B cell (primary cell): Measurements from ENCODE around the gene RIC1. TPM values are rescaled to one million over a fixed set of nuclear protein-coding genes. Genes with fewer than 3 reads are reported as not detected.

Experiments used
- ATAC-seq: fragments of 200-7000 bp; cut with Tn5 transposase; one replicate; pipeline ENCODE4 v1.10.0; 2021; ENCODE audit warnings: low read depth, mild to moderate bottlenecking, moderate number of reproducible peaks, moderate library complexity
- CTCF ChIA-PET: fragments of 350-600 bp; sonication (Branson Sonifier 250); formaldehyde crosslinking; loops from one replicate; lab custom pipeline; 2021; ENCODE audit warnings: antibody characterized with exemption, inconsistent platforms; lab: Charles Lee
- POLR2A ChIA-PET: fragments of 350-600 bp; sonication (Branson Sonifier 250); formaldehyde crosslinking; loops from one replicate; lab custom pipeline; 2021; ENCODE audit warnings: antibody characterized with exemption; lab: Charles Lee
- DNase-seq: peaks from one replicate; pipeline ENCODE4 v3.0.0; 2013
- H2AFZ ChIP-seq: 2 replicates; pipeline ENCODE4 v1.6.1; 2012; ENCODE audit warnings: mild to moderate bottlenecking, low read depth, low read length; ENCODE audit not compliant: insufficient read depth, poor library complexity, severe bottlenecking
- H3K27ac ChIP-seq, 2 donors: 1 replicate in 1 of 2; 2 replicates in 1 of 2; pipeline ENCODE4 v1.5.1; 2012 to 2013; ENCODE audit warnings: low read length in 2 of 2, mild to moderate bottlenecking in 2 of 2, moderate library complexity in 1 of 2
- H3K27me3 ChIP-seq, 4 experiments: fragments of 200-600 bp in 1 of 4; sonication (generic) in 1 of 4; replicated peaks in 1 of 4; 1 replicate in 2 of 4; 2 replicates in 2 of 4; pipeline versions ENCODE4 v1.6.1 to v1.7.0; 2013 to 2016; ENCODE audit warnings: low read length in 3 of 4, mild to moderate bottlenecking in 2 of 4, mixed read lengths in 1 of 4, moderate library complexity in 1 of 4; ENCODE audit not compliant: insufficient read depth in 4 of 4, control insufficient read depth in 3 of 4; ENCODE audit errors: control extremely low read depth in 1 of 4
- H3K36me3 ChIP-seq, 2 experiments: replicated peaks in 1 of 2; 1 replicate in 1 of 2; 2 replicates in 1 of 2; pipeline versions ENCODE4 v1.6.1 to v1.7.1; 2013; ENCODE audit warnings: low read length in 1 of 2; ENCODE audit not compliant: insufficient read depth in 2 of 2, control insufficient read depth in 1 of 2; ENCODE audit errors: control extremely low read depth in 1 of 2, extremely low read depth in 1 of 2
- H3K4me1 ChIP-seq, 2 donors: fragments of 200-600 bp in 1 of 2; sonication (generic) in 1 of 2; 1 replicate in 1 of 2; 2 replicates in 1 of 2; pipeline versions ENCODE4 v1.5.1 to v1.6.1; 2013 to 2017; ENCODE audit warnings: low read length in 2 of 2; ENCODE audit not compliant: control insufficient read depth in 2 of 2, insufficient read depth in 2 of 2
- H3K4me2 ChIP-seq: replicated peaks from 2 replicates; pipeline ENCODE3; 2012; ENCODE audit warnings: mild to moderate bottlenecking, low read depth, low read length; ENCODE audit not compliant: poor library complexity, severe bottlenecking
- H3K4me3 ChIP-seq, 5 experiments: fragments of 200-600 bp in 1 of 5; sonication (generic) in 1 of 5; 1 replicate in 3 of 5; 2 replicates in 2 of 5; pipeline versions ENCODE4 v1.5.1 to v1.7.0; 2011 to 2016; ENCODE audit warnings: low read length in 4 of 5, mild to moderate bottlenecking in 4 of 5, low read depth in 2 of 5, control low read depth in 1 of 5, moderate library complexity in 1 of 5; ENCODE audit not compliant: insufficient read depth in 1 of 5; ENCODE audit errors: control extremely low read depth in 1 of 5, extremely low read depth in 1 of 5
- H3K79me2 ChIP-seq: fragments of 200-600 bp; sonication (generic); one replicate; pipeline ENCODE4 v1.6.0; 2016; ENCODE audit warnings: low read length; ENCODE audit not compliant: control insufficient read depth, insufficient read depth
- H3K9ac ChIP-seq: fragments of 200-600 bp; sonication (generic); 2 replicates; pipeline ENCODE4 v1.6.1; 2017; ENCODE audit warnings: mild to moderate bottlenecking, low read length, moderate library complexity
- H3K9me3 ChIP-seq, 3 donors: one replicate each; pipeline versions ENCODE4 v1.6.1 to v1.7.1; 2013; ENCODE audit warnings: low read length in 2 of 3; ENCODE audit not compliant: control insufficient read depth in 2 of 3, insufficient read depth in 1 of 3; ENCODE audit errors: control extremely low read depth in 1 of 3
- H4K20me1 ChIP-seq: 2 replicates; pipeline ENCODE4 v1.6.0; 2012; ENCODE audit warnings: mild to moderate bottlenecking, low read length; ENCODE audit not compliant: insufficient read depth, control insufficient read depth, poor library complexity, severe bottlenecking
- H3K27ac Mint-ChIP-seq: one replicate; pipeline ENCODE4 v1.8.0; 2021; ENCODE audit warnings: mixed read lengths
- H3K27me3 Mint-ChIP-seq: one replicate; pipeline ENCODE4 v1.8.0; 2021; ENCODE audit warnings: mixed read lengths
- H3K4me1 Mint-ChIP-seq: one replicate; pipeline ENCODE4 v1.8.0; 2021; ENCODE audit warnings: mixed read lengths
- H3K4me3 Mint-ChIP-seq: one replicate; pipeline ENCODE4 v1.8.0; 2021; ENCODE audit warnings: mixed read lengths
- H3K9me3 Mint-ChIP-seq: one replicate; pipeline ENCODE4 v1.8.0; 2022; ENCODE audit warnings: mixed read lengths; ENCODE audit not compliant: insufficient read depth
- CTCF ChIP-seq: fragments of 200-600 bp; IDR thresholded peaks from one replicate; pipeline ENCODE4 v1.8.0; 2022; ENCODE audit warnings: antibody characterized with exemption, mild to moderate bottlenecking
- EZH2 ChIP-seq: IDR thresholded peaks from 2 replicates; pipeline ENCODE4 v1.6.1; 2012; ENCODE audit warnings: borderline replicate concordance, low read depth, mild to moderate bottlenecking, moderate library complexity, low read length; ENCODE audit not compliant: insufficient read depth, poor library complexity, severe bottlenecking
- WGBS: methylation state at CpG from one replicate; pipeline ENCODE4 v1.1.5; 2013; ENCODE audit warnings: missing lambda C conversion rate; ENCODE audit not compliant: insufficient coverage; 5-methylcytosine and 5-hydroxymethylcytosine counted together
- intact Hi-C: fragments of 100-400 bp; cut with micrococcal nuclease; formaldehyde crosslinking; loops from one replicate; pipeline ENCODE4 v1.10.0; 2022
- polyA plus RNA-seq: library from polyadenylated mRNA; depleted of rRNA; stranded (reverse); fragments of >200 nt; gene quantifications from 2 replicates; pipeline ENCODE4 v1.2.3, GENCODE V29; 2012
- total RNA-seq, 2 donors: library from RNA; stranded (reverse); fragments of 120-200 nt in 1 of 2; gene quantifications; 1 replicate in 1 of 2; 2 replicates in 1 of 2; pipeline versions ENCODE4 v1.2.3 to v1.2.4, GENCODE V29; 2013 to 2022

Gene RIC1
- total and polyA plus RNA-seq, 2 donors (not counting 1 experiment from before 2014, with no cell fraction given), result 20.7 to 58.8 TPM

GRCh38 chr9:5621327-5621726, 7.6 kb upstream of the RIC1 start:
- Histone ChIP-seq H4K20me1 (peaks cover 31% of the 10 kb centered on the region), H3K4me1 (peaks cover 56 to 60% of the 10 kb centered on the region in 2 donors), H3K27me3 (no peaks in the 10 kb centered on the region), H3K4me2 (no peak overlapping the region), H3K9ac (no peak overlapping the region), H2AFZ (no peak overlapping the region), H3K79me2 (peaks cover 71% of the 10 kb centered on the region), H3K9me3 (no peaks in the 10 kb centered on the region), H3K27ac (no peak overlapping the region), H3K4me3 (no peak overlapping the region), H3K36me3 (peaks cover 1 to 27% of the 10 kb centered on the region in 2 experiments)
- ChIA-PET POLR2A (no interaction called here), CTCF (interaction anchor here (1.1 to 1.7 kb wide), 2 partner anchors 22 to 435 kb away, joined by 3 to 4 read pairs; no protein-coding TSS in a partner anchor)
- ATAC-seq, result no peak
- Mint-ChIP-seq H3K27ac (peak overlapping the region; percentile 34), H3K9me3 (no peaks in the 10 kb centered on the region), H3K4me3 (no peak overlapping the region), H3K27me3 (no peaks in the 10 kb centered on the region), H3K4me1 (peaks cover 48% of the 10 kb centered on the region)
- WGBS, result 100% methylated on average over 4 of the region's 4 CpGs
- intact Hi-C loops, result loop anchor here (10.0 kb wide), 1 partner anchor 53 kb away; no protein-coding TSS in a partner anchor
- DNase-seq, result no peak
- TF ChIP-seq EZH2 (no peak), CTCF (no peak)

- Histone ChIP-seq H3K27me3 (no peaks in the 10 kb centered on the region), H2AFZ (no peak overlapping the region), H3K9ac (no peak overlapping the region), H4K20me1 (peaks cover 31% of the 10 kb centered on the region), H3K36me3 (peaks cover 1 to 27% of the 10 kb centered on the region in 2 experiments), H3K4me2 (no peak overlapping the region), H3K4me1 (peaks cover 58 to 60% of the 10 kb centered on the region in 2 donors), H3K79me2 (peaks cover 71% of the 10 kb centered on the region), H3K9me3 (no peaks in the 10 kb centered on the region), H3K27ac (no peak overlapping the region), H3K4me3 (no peak overlapping the region)
- no peak overlapping the region for H3K27ac Mint-ChIP-seq
- POLR2A ChIA-PET, result no interaction called here
- no peaks in the 10 kb centered on the region for H3K9me3 Mint-ChIP-seq
- ATAC-seq (no peak), DNase-seq (no peak)
- intact Hi-C loops, result loop anchor here (10.0 kb wide), 1 partner anchor 53 kb away; no protein-coding TSS in a partner anchor
- WGBS, result 96% methylated on average over 3 of the region's 3 CpGs
- H3K27me3 Mint-ChIP-seq, result no peaks in the 10 kb centered on the region
- no peak for TF ChIP-seq CTCF
- TF ChIP-seq EZH2, result no peak
- H3K4me3 Mint-ChIP-seq, result no peak overlapping the region
- H3K4me1 Mint-ChIP-seq, result peaks cover 53% of the 10 kb centered on the region
- CTCF ChIA-PET, result interaction anchor here (1.1 to 1.7 kb wide), 2 partner anchors 22 to 436 kb away, joined by 3 to 4 read pairs; no protein-coding TSS in a partner anchor
These were observed 6.9 kb upstream of the RIC1 start for GRCh38 chr9:5622016-5622415.
